SK-N-SH (cell line): ENCODE data around the gene MTUS2.

Experiments used
- CTCF ChIP-seq: fragments of 200-600 bp; sonication (generic); IDR thresholded peaks from 2 replicates; pipeline ENCODE4 v1.6.1; 2017; ENCODE audit warnings: antibody characterized with exemption, mild to moderate bottlenecking, moderate library complexity
- EP300 ChIP-seq, 2 experiments: IDR thresholded peaks; 2 replicates each; pipeline versions ENCODE4 v1.4.0 to v1.6.1; 2012; ENCODE audit warnings: borderline replicate concordance in 1 of 2, low read depth in 1 of 2, low read length in 1 of 2
- FOSL2 ChIP-seq: IDR thresholded peaks from 2 replicates; pipeline ENCODE4 v1.4.0; 2012; ENCODE audit warnings: low read depth, mild to moderate bottlenecking, moderate library complexity, borderline replicate concordance
- FOXJ3 ChIP-seq: sonication (generic); formaldehyde crosslinking; IDR thresholded peaks from 2 replicates; pipeline ENCODE4 v1.5.1; 2020; ENCODE audit warnings: mild to moderate bottlenecking, missing genetic modification reagents
- MXI1 ChIP-seq: IDR thresholded peaks from 2 replicates; pipeline ENCODE4 v1.6.1; 2012; ENCODE audit warnings: mild to moderate bottlenecking, low read depth, low read length, improper control_type of control experiment
- NFIC ChIP-seq: IDR thresholded peaks from 2 replicates; pipeline ENCODE4 v1.4.0; 2012; ENCODE audit warnings: borderline replicate concordance
- POLR2AphosphoS5 ChIP-seq: IDR thresholded peaks from 2 replicates; pipeline ENCODE4 v1.6.1; 2012; ENCODE audit warnings: low read depth, low read length
- REST ChIP-seq: IDR thresholded peaks from 2 replicates; pipeline ENCODE4 v1.6.1; 2012; ENCODE audit warnings: mild to moderate bottlenecking, low read depth, low read length, moderate library complexity
- SMC3 ChIP-seq: IDR thresholded peaks from 2 replicates; pipeline ENCODE4 v1.6.1; 2012; ENCODE audit warnings: low read depth, low read length, improper control_type of control experiment
- TEAD4 ChIP-seq: IDR thresholded peaks from 2 replicates; pipeline ENCODE4 v1.4.0; 2012; ENCODE audit warnings: mild to moderate bottlenecking, borderline replicate concordance; ENCODE audit not compliant: insufficient read depth
- YY1 ChIP-seq: IDR thresholded peaks from 2 replicates; pipeline ENCODE4 v1.4.0; 2012; ENCODE audit warnings: low read depth, mild to moderate bottlenecking
- TF ChIP-seq, protein P1 (sequence below): fragments of 150-350 bp; IDR thresholded peaks from 2 replicates; pipeline ENCODE4 v1.6.1; 2016; ENCODE audit warnings: mild to moderate bottlenecking, low read depth, low read length
- TF ChIP-seq, protein P2 (sequence below): IDR thresholded peaks from 2 replicates; pipeline ENCODE4 v1.4.0; 2012; ENCODE audit warnings: low read depth

GRCh38 chr13:29405401-29405800, 585.3 kb downstream of the MTUS2 start:
- TF ChIP-seq CTCF (no peak), EP300 (IDR thresholded peaks at IDR 0.05; ENCODE audit: borderline replicate concordance in 1 of 2, low read depth in 1 of 2, low read length in 1 of 2) (no peak), SMC3 (no peak), TEAD4 (no peak), FOSL2 (no peak), FOXJ3 (CRISPR knock-in tag) (no peak), YY1 (no peak), POLR2AphosphoS5 (no peak), NFIC (no peak), MXI1 (no peak), REST (no peak)
- TF ChIP-seq, protein P1, sequence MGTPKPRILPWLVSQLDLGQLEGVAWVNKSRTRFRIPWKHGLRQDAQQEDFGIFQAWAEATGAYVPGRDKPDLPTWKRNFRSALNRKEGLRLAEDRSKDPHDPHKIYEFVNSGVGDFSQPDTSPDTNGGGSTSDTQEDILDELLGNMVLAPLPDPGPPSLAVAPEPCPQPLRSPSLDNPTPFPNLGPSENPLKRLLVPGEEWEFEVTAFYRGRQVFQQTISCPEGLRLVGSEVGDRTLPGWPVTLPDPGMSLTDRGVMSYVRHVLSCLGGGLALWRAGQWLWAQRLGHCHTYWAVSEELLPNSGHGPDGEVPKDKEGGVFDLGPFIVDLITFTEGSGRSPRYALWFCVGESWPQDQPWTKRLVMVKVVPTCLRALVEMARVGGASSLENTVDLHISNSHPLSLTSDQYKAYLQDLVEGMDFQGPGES = no peak
- TF ChIP-seq, protein P2, sequence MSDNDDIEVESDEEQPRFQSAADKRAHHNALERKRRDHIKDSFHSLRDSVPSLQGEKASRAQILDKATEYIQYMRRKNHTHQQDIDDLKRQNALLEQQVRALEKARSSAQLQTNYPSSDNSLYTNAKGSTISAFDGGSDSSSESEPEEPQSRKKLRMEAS = no peak
